SHP77 treated with DMSO at 0.1 percent for 48 hours (cell line): ENCODE results near the gene INSRR.

Experiments
- DNase-seq: peaks from one replicate; lab custom pipeline; 2025; lab: John Stamatoyannopoulos, UW

INSRR gene

DNA sequence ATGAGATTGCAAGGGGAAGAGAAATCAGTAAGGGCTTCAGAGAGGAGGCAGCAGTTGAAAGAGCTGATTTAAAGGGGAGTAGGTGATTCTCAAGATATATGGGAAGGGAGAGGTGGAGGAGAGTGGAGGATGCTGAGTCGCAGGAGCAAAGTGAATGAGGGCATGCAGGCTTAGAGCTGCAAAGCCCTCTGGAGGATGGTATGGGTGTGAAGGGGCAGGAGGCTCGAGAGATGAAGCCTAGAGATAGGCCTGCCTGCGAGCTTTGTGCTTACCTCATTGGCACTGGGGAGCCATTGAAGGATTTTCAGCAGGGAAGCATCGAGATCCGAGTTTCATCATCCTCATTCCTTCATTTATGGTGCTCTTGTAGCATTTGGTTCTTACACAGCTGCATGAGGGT, 26.5 kb downstream of the INSRR start:
- no peak for DNase-seq

DNA sequence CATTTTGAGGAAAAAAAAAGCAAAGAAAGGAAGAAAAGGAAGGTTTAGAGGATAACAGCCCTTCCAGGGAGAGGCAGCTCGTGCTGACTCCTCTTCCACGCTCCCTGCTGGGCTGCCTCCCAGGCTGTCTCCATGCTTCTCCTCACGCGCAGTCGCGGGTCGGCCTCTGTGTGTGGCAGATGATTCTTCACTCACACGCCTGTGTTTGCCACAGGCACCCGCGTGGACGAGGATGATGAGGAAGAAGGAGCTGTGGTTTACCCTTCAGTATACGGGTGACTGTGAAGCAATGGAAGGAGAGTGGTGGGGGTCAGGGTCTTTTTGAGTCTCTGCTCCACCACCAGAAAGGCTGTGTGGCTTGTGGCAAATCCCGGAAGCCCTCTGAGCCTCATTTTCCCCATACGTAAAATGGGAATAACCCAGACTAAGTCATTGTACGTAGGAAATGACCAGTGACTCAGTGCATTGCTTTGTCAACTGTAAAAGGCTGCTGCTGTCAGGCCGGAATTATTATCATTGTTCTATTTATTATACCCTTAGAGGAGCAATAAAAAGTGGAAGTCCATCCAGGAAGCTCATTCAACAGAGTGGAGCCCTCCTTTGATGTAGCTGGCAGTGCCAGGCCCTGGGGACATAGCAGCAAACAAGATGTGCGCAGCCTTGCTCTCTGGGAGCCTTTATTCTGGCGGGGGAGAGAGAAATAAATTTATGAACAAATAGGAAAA, 30.4 kb downstream of the INSRR start:
- no peak for DNase-seq

GRCh38 chr1:156826630-156827029, 32.3 kb downstream of the INSRR start:
- DNase-seq = no peak

- no peak for DNase-seq
Observed at GRCh38 chr1:156823210-156823790, 35.6 kb downstream of the INSRR start.

GRCh38 chr1:156822680-156823079, 36.2 kb downstream of the INSRR start:
- DNase-seq = no peak

- DNase-seq = no peak
Observed at GRCh38 chr1:156821801-156822200, 37.1 kb downstream of the INSRR start.

- DNase-seq = no peak
Observed at GRCh38 chr1:156816561-156817328, 42.2 kb downstream of the INSRR start, which contains the start of gene SH2D2A. Gene SH2D2A, minus strand, starts transcription at chr1:156816848. Its CDS starts 140 bp downstream, at chr1:156816708.

- no peak for DNase-seq
Observed at GRCh38 chr1:156815961-156816422, 42.9 kb downstream of the INSRR start.

DNA sequence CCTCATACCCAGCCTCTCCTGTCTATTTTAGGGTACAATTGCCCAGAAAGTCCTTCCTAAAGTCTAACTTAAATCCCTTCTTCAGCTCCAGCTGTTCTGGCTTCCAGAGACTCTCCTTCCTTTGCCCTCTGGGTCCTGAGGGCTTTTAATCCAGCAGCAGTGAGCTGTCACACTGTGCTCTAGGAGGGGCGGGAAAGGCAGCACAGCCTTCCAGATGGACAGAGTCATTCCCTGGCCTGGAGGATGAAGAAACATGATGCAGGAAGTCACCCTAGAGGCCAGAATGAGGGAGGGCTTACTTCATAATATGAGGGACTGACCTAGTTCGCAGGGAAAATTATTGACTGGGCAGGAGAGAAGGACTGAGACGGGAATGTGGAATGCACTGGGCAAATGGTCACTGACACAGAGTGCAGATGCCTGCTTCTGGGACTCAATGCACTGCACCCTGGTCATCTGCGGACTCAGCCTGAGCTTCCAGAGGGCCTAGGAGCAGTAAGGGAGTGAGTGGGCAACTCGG, 43.5 kb downstream of the INSRR start:
- no peak for DNase-seq

- DNase-seq = no peak
Observed at GRCh38 chr1:156814571-156815260, 44.2 kb downstream of the INSRR start.

DNA sequence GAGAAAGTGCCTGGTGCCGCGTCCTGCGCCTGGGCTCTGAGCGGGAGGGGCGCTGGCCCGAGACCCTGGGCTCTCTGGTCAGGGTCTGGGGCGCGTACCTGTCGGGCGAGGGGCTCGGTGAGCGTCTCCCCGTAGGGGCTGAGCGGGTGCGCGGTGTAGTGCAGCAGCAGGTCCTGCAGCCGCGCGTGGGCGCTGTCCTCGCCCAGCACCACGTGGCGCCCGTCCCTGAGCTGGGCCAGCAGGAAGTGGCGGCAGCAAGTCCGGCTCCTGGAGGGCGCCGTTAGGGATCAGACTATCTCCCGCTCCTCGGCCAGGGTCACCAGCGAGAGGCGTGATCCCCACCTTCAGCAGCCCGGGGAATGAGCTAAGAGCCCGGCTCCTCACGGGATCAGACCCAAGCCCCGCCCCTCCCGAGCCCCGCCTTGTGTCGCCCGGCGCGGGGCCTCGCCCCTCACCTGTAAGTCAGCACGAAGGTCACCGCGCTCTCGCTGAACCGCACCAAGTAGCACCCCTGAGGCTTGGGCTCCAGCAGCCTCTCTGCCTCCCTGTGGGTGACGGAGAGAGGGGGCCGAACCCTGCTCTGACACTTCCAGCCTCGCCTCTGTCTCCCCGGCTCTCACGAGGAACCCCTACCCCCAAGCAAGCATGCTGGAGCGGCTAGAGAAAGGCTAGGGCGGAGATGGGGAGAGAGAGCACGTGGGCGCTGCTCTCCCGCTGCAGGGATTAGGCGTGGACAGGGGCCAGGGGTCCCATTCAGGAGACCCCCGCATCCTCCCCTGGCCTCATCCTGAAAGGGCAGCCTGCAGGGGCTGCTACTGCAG, 45.0 kb downstream of the INSRR start:
- DNase-seq = no peak

GRCh38 chr1:156813298-156813697, 45.6 kb downstream of the INSRR start:
- no peak for DNase-seq

- DNase-seq = no peak
Observed at GRCh38 chr1:156812293-156812990, 46.5 kb downstream of the INSRR start.

DNA sequence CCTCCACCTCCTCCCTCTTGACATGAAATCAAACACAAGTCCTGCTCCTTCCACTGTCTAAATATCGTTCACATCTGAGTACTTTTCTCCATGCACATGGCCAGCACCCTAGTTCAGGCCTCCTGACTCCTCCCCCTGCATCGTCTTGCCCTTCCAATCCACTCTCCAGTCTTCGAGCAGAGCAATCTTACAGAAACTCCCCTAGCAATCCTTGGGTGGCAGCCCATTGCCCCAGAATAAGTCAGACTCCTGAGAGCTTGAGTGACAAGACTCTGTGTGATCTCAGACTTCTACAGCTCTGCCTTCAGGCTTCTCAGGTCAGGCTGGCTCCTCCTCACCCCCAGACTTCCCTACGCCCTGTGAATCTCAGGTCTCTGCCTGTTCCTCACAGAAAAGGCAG, 47.7 kb downstream of the INSRR start:
- DNase-seq = no peak

DNA sequence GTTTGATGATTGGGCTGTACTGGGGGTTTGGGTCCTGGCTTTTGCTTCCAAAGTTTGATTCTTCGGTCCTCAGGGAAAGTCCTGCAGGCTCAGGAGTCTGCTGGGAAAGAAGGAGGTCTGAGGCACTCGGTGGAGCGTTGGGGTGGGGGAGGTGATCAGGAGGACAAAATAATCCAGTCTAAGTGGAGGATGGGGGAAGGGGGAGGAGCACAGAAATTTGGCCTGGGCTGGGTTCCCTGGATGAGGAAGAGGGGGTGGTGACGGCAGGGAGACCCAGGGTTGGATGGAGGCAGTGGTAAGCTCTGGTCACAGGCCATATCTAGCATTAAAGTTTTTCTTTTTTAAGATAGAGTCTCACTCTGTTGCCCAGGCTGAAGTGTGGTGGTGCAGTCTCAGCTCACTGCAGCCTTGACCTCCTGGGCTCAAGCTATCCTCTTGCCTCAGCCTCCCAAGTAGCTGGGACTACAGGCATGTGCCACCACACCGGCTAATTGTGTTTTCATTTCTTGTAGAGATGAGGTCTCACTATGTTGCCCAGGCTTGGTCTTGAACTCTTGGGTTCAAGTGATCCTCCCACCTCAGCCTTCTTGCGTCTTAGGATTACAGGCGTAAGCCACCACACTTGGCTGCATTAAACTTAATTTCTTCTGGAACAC, 49.1 kb downstream of the INSRR start:
- DNase-seq = no peak

DNA sequence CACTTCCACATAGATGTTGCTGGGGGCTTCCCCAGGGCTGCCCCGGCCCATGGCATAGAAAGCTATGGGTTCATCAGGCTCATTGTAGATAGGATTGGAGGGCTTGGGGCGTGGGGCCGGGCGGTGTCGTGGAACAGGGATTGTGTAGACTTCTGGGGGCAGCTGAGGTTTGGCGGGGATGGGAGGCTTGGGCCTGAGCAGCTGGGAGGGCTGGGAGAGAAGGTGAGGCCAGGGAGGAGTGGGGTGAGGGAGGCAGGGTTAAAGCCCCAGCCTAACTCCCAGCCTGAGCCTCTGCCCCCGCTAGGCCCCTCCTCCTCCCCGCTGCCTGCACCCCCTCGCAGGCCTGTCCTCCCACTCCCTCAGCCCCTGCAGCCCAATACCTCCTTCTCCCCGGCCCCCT, 49.6 kb downstream of the INSRR start:
- DNase-seq = no peak

GRCh38 chr1:156808186-156809030, 50.5 kb downstream of the INSRR start:
- DNase-seq = no peak

- DNase-seq = no peak
Observed at GRCh38 chr1:156807627-156808026, 51.3 kb downstream of the INSRR start.
